Gastroesophageal sphincter (tissue), 3 donors: Measurements from ENCODE around the gene PTPRK.

ENCODE experiments used
- POLR2A ChIP-seq, 2 donors: fragments of 450-650 bp; IDR thresholded peaks; one replicate each; pipeline ENCODE4 v1.6.1; 2017; ENCODE audit warnings: antibody characterized with exemption in 2 of 2, mild to moderate bottlenecking in 2 of 2, moderate library complexity in 1 of 2
- TF ChIP-seq, protein P1 (sequence below), 4 experiments: fragments of 200-600 bp in 2 of 4; fragments of 450-650 bp in 2 of 4; sonication (generic) in 1 of 4; IDR thresholded peaks; one replicate each; pipeline ENCODE4 v1.5.1; 2017 to 2019; ENCODE audit warnings: antibody characterized with exemption in 4 of 4, mild to moderate bottlenecking in 2 of 4, moderate library complexity in 2 of 4

DNA sequence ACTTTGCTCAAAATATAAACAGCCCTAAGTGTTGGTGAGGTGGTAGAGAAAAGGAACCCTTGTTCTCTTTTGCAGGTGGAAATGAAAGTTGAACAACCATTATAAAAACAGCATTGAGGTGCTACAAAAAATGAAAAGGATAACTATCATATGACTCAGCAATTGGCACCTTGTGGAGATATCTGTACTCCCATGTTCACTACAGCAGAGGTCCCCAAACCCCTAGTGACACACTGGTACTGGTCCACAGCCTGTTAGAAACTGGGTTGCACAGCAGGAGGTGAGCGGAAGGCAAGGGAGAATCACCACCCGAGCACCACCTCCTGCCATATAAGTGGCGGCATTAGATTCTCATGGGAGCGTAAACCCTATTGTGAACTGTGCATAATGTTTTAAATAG lies 352.2 kb downstream of the PTPRK start:
- TF ChIP-seq, protein P1, sequence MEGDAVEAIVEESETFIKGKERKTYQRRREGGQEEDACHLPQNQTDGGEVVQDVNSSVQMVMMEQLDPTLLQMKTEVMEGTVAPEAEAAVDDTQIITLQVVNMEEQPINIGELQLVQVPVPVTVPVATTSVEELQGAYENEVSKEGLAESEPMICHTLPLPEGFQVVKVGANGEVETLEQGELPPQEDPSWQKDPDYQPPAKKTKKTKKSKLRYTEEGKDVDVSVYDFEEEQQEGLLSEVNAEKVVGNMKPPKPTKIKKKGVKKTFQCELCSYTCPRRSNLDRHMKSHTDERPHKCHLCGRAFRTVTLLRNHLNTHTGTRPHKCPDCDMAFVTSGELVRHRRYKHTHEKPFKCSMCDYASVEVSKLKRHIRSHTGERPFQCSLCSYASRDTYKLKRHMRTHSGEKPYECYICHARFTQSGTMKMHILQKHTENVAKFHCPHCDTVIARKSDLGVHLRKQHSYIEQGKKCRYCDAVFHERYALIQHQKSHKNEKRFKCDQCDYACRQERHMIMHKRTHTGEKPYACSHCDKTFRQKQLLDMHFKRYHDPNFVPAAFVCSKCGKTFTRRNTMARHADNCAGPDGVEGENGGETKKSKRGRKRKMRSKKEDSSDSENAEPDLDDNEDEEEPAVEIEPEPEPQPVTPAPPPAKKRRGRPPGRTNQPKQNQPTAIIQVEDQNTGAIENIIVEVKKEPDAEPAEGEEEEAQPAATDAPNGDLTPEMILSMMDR (IDR thresholded peaks at IDR 0.05): no peak
- TF ChIP-seq POLR2A (IDR thresholded peaks at IDR 0.05): no peak
